GM19025 (cell line): ENCODE results near the gene TIGD7.

Experiments
- ATAC-seq: cut with Tn5 transposase; IDR thresholded peaks from one replicate; pipeline ENCODE4 v1.9.1; 2021; ENCODE audit warnings: mild to moderate bottlenecking, low read depth, moderate library complexity; ENCODE audit not compliant: unreplicated experiment

TIGD7 gene, protein sequence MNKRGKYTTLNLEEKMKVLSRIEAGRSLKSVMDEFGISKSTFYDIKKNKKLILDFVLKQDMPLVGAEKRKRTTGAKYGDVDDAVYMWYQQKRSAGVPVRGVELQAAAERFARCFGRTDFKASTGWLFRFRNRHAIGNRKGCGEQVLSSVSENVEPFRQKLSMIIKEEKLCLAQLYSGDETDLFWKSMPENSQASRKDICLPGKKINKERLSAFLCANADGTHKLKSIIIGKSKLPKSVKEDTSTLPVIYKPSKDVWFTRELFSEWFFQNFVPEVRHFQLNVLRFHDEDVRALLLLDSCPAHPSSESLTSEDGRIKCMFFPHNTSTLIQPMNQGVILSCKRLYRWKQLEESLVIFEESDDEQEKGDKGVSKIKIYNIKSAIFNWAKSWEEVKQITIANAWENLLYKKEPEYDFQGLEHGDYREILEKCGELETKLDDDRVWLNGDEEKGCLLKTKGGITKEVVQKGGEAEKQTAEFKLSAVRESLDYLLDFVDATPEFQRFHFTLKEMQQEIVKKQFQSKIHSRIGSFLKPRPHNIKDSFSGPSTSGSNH

DNA sequence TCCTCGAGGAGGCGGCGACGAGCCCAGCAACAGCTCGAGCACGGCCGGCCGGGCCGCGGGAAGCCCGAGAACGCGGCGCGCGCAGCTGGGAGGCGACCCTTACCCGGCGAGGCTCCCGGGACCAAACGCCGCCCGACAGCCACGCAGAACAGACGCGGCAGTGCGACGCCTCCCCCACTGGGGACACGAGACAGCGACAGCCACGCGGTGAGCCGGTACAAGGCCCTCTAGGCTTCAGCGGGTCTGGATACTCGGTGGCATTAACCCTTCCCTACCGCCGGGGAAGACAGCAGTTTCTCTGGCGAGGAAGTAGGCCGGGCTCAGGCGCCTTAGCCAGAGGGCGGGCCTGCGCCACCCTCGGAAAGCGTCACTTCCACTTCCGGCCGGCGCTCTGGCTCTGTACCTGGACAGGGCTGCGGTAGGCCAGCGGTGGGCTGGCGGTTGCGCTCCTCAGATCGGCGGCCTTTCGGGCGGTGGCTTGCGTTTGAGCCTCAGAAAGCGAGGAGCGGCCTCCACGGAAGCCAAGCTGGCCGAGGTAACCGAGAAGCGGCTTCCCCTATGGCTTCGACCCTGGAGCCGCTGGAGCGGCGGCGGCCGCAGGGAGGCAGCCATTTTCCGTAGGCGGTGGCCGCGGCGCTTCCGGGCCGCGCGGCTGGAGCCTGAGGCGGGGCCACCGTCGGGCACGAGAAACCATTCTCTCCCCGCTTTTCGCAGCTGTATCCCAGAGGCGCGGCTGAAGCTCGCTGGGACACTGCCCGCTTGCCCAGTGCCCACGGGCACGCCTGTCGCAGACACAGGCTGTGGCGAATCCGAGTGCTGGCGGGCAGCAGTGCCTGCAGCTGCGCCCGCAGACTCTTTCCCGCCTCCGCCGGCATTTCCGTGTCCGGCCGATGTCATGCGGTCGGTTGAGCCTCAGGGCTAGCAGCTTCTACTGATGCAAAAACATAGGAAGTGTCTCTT is at the start of gene TIGD7, which contains the start of gene ZNF75A:
TSS of gene TIGD7 (minus strand) at position 322 of the 960 bp plus-strand sequence. CDS start 4,816 bp downstream, outside the sequence.
TSS of gene ZNF75A (plus strand) at position 389 of the 960 bp plus-strand sequence. CDS start 2,932 bp downstream, outside the sequence.
- peak; percentile 95 for ATAC-seq

DNA sequence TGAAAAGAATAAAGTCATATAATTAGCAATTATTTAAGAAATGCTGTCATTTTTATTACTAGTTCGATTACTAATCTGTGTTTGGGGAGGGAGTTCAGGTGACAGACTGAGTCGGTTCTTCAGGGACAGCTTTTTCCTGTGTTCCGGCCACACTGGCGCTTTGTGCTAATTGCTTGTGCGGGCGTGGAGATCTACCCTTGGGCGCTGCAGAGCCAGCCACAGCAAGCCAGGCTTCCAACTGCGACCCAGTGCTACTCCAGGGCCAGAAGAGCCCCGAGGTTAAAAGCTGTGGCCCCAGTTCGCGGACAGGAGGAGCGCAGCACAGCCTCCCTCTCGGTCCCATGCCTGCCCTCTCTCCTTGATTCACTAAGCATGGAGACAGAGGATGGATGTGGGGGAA is 43.9 kb upstream of the TIGD7 start:
- ATAC-seq = no peak

DNA sequence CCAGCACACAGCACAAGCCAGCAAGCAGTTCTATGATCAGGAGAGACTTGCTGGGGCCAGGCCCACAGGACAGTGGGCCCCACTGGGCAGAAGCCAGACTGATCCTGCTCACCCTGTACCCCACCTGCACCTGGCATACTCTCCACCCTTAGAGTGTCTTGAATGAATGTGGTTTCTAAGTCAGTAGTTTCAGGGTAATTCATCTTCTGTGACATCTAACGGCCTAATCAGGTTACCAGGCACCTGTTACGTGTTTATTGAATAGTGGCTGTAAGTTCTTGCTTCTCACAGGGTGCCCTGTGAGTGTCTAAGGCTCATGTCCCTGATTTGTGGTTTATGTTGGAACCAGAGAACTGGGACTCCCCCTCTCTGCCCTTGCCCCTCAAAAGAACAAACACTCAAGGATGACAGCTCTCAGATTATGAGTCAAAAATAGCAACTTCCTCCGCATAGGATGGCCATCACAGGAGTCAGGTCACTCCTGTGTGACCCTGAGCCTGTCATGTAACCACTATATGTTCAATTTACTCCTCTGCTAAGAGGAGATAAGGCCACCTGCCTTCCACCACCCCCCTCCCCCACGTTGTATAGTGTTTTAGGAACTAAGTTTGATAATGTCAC is 43.4 kb upstream of the TIGD7 start:
- no peak for ATAC-seq

DNA sequence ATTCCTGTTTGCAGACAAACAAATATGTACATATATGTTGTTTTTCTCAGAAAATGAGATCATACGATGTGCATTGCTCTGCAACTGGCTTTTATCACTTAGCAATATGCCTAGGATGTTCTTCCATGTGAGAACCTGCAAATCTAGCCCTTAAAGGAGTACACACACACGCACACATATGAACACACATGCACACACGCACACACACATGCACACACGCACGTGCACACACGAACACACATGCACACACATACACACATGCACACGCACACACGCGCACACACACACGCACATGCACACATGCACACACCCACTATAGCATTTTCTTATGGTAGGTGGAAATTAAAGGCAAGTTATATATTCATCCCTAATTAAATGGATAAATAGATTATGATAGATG is 42.4 kb upstream of the TIGD7 start:
- ATAC-seq = no peak

DNA sequence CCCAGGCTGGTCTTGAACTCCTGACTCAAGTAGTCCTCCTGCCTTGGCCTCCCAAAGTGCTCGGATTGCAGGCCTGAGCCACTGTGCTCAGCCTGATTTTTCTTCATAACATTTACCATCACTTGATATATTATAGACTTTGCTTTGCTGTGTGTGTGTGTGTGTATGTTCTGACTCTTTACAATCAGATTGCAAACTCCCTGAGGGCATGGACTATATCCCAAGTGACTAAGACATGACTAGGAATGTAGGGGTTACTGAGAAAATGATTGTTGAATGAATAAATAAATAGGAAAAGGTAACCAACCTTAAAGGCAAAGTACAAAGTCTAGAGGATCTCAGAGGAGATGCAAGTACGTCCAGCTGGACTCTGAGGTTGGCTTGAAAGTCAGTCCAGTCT is 40.8 kb upstream of the TIGD7 start:
- no peak for ATAC-seq

DNA sequence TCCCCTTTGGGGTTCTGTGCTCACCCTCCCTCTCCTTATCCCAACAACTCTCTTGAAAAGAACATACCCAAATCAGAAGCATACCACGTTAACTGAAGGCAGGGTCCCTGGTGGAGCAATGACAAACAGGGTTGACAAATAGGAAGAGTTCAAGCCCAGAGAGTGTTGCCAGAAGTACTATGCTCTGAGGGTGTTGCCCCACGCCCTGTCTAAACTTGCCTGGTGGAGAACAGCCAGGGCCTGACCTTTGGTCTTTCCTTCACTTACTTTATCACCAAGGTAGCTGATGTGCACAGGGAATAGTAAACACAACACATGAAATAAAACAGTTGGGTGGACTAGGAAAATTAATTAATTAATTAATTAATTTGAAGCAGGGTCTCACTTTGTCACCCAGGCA is 23.4 kb upstream of the TIGD7 start:
- no peak for ATAC-seq

DNA sequence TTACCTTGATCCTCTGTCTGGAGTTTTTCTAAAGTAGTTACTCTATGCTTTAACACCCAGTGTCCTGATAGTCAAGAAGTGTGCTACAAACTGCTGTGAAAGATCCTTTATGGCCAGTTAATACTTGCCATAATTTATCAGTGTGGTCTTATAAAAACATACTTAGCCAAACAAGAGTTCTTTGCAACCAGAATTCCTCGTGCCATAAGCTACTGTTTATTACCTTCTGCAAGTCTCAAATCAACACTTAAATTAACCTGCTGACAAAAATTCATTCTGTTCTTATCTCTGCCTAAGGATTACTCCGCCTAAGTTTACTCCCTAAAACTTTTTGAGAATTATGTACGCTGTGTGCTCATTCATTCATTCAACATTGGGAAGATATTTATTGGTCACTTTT is 22.9 kb upstream of the TIGD7 start:
- ATAC-seq = no peak

DNA sequence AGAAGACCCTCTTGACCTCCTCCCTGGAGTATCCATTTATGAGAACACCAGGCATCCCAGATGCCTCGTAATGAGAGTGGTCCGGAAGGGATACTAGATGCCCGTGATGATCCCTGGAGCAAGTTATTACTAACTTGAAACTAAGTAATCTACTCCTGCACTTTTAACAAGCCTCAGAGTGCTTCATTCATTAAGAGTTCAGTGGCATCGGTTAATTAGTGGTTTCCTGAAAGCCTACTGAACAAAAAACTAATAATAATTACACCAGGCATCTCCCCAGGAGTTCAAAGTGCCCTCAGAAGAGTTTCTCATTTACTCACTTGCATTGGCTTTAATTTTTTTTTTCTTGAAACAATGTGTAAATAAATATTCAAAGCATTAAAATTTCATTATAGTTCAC is 22.3 kb upstream of the TIGD7 start:
- no peak for ATAC-seq

DNA sequence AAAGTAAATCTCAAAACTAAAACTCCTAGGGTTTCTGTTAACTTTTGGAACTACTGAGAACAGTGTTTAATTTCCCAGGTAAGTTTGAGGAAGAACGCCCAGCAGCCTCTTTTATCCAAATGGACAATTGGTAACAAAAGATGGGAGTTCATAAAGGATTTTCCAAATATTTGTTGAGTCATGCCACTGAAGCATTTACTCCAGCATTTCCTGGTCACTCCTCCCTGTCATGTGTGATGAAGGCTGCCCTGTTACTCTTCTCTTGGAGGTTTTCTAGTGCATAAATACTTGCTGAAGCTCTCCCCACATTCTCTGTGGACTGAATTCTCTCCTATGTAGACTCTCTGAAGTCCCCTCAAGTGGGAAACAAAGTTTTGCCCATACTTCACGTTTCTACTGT is 16.6 kb upstream of the TIGD7 start:
- no peak for ATAC-seq

DNA sequence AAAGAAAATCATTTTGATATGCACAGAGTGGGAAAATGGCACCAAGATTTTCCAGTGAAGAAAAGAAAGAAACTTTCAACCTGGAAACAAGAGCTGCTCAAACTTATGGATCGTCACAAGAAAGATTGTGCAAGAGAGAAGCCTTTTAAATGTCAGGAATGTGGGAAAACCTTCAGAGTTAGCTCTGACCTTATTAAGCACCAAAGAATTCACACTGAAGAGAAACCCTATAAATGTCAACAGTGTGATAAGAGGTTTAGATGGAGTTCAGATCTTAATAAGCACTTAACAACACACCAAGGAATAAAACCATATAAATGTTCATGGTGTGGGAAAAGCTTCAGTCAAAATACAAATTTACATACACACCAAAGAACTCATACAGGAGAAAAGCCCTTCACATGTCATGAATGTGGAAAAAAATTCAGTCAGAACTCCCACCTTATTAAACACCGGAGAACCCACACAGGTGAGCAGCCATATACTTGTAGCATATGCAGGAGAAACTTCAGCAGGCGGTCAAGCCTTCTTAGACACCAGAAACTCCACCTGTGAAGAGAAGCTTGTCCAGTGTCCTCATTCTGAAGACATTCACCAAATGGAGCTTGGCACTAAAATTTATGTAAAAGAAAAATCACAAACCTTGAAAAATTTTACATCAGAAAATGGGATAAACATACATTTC is 12.2 kb upstream of the TIGD7 start:
- ATAC-seq = no peak

DNA sequence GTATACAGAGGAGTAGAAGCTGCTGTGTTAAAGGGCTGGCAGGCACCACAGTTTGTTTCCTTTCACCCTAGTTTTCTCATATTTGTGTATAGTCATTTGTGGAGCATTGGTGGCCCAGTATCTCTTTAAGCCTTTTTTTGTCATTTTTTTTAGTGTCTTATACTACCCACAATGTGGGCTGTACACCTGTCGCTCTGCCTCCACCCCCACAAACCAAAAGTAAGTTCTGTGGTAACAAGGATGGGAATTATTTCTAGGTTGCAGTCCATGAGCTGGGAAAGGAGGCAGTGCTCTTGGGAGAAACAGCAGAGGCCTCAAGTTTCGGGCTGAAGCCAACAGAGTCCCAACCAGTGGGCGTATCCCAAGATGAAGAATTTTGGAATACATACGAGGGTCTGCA is 6.3 kb upstream of the TIGD7 start:
- ATAC-seq = no peak

DNA sequence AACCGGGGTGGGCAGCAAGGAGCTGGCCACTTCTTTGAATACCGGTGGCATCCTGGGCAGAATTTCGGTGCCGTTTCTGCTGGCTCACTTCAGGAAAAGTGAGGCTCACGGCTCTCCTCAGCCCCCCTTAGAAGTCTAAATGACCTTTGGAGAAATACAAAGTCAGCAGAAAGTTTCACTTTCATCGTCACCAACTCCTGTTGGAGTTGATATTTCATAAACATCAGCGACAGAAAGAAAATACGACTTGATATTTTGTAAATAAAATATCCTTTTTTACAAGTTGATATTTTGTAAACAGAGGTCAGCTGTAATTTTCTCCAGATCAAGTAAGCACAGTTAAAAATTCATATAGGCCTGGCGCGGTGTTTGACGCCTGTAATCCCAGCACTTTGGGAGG is 848 bp upstream of the TIGD7 start:
- ATAC-seq = no peak

DNA sequence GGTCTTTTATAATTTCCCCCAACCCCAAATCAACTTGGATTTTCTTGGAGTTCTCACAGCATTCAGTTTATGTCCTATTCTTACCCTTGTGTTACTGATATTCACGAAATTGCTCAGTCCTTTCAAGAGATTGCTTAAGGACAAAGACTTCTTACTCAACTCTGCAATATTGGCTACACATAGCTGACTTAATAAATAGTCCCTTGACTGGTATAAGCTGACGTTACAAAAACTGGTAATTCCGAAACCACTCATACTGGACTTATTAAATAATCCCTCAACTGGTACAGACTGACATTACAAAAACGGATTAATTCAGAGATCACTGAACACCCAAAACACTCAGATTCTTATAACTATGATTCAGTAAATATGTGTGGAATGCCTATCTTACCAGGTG is 860 bp downstream of the TIGD7 start:
- no peak for ATAC-seq

DNA sequence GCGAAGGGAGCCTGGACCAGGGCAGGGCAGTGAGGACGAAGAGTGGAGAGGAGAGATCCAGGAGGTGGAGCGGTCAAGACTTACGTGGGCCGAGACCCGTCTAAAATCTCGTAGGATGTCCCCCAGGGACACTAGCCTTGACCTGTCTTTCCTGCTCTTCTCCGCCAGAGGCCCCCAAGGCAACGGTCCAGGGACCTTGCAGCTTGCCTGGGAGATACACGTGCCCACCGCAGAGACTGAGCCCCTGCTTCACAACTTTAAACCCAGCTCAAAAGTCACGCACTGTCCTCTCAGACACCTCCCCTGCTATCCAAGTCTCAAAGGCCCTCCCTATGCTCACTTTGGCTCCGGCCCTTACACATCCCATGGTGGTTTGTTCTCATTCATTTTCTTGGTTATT is 9.4 kb downstream of the TIGD7 start:
- ATAC-seq = no peak

DNA sequence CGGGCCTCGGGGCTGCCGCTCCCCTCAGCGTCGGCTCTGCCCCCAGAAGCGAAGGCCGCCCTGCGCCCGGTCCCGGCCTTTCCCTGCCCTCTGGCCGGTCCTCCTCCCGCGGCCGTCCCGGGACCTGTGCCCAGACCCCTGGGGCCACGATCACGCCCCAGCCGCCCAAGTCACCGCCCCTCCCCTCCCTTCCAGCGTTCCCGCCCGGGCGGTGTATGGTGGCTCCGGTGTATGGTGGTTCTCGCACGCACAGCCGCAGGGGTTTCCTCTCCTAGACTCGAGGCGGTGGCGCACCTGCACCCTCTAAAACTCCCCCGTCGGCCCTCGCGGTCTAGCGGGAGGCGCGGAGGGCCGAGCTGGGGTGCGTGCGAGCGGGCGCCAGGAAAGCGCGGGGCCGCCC is 10.0 kb downstream of the TIGD7 start:
- no peak for ATAC-seq

DNA sequence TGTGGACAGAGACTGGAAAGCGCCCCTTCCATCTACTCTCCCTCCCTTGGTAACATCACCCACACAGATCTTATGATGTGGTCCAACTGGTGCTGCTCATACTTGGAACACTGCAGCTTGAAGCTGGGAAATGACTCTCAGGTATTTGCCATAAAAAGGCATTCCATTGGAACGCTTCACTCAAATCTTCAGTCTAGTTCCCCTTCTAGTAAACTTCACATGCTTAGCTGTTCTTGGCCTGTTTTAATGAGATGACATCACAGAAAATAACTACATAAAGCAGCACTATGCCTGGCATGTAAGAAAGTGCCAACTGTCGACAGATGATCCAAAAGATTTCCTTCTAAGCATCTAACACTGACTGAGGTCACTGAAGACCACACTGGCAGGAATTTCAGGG is 12.6 kb downstream of the TIGD7 start:
- no peak for ATAC-seq

DNA sequence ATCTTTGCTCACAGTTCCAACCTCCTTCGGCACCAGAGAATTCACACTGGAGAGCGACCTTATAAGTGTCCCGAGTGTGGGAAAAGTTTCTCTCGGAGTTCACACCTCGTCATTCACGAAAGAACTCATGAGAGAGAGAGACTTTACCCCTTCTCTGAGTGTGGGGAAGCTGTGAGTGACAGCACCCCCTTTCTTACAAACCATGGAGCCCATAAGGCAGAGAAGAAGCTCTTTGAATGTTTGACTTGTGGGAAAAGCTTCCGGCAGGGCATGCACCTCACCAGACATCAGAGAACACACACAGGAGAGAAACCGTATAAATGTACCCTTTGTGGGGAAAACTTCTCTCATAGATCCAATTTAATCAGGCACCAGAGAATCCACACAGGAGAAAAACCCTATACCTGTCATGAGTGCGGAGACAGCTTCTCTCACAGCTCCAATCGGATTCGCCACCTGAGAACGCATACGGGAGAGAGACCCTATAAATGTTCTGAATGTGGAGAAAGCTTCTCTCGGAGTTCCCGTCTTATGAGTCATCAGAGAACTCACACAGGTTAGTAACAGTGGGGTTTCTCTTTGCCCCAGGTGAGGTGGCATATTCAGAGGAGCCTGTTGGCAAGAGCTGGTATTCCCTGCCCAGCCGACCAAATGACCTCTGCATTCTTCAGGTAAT is 15.1 kb downstream of the TIGD7 start:
- ATAC-seq = no peak

DNA sequence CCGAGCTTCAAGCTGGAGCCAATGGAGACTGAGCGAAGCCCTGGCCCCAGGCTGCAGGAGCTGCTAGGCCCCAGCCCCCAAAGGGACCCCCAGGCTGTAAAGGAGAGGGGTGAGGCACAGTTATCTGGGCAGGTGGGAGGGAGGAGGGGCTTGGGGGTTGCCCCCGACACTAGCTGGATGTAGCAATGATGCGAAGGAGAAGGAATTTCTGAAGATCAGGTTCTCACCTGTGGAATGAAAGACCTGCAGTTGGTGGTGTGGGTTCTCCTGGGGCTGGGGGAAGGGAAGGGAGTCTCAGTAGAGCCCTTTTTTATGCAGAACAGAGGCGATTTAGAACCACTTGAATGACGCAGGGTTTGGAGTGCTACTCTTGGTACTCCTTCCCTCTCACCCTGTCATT is 20.1 kb downstream of the TIGD7 start:
- ATAC-seq = no peak
